Stomach (tissue), 9 donors: Measurements from ENCODE around the gene NMNAT2. TPM values are rescaled to one million over a fixed set of nuclear protein-coding genes. Genes with fewer than 3 reads are reported as not detected.
"Not testable (repeated sequence)": the region's sequence is repeated elsewhere in the genome, so short reads cannot be mapped to it uniquely, and the experiment has no call there.

Experiments used
- DNase-seq, 2 donors: peaks; one replicate each; pipeline versions ENCODE4 v3.0.0 to v3.0.0-alpha.2; 2013 to 2019
- H3K27ac ChIP-seq, 5 donors: fragments of 200-600 bp in 4 of 5; sonication (generic) in 4 of 5; one replicate each; pipeline ENCODE4 v1.5.1; 2013 to 2019; ENCODE audit warnings: mild to moderate bottlenecking in 1 of 5, moderate library complexity in 1 of 5
- H3K27me3 ChIP-seq, 3 donors: fragments of 200-600 bp; sonication (generic); one replicate each; pipeline ENCODE4 v1.5.1; 2017 to 2019; ENCODE audit warnings: mixed run types in 1 of 3
- H3K36me3 ChIP-seq, 4 donors: fragments of 200-600 bp; sonication (generic); 1 replicate in 3 of 4; 2 replicates in 1 of 4; pipeline ENCODE4 v1.5.1; 2016 to 2019
- H3K4me1 ChIP-seq, 4 donors: fragments of 200-600 bp; sonication (generic); one replicate each; pipeline ENCODE4 v1.5.1; 2016 to 2019
- H3K4me3 ChIP-seq, 4 donors: fragments of 200-600 bp; sonication (generic) in 3 of 4; one replicate each; pipeline ENCODE4 v1.5.1; 2016 to 2019; ENCODE audit warnings: mild to moderate bottlenecking in 1 of 4
- H3K9me3 ChIP-seq, 4 donors: fragments of 200-600 bp; sonication (generic); one replicate each; pipeline ENCODE4 v1.5.1; 2016 to 2019
- CTCF ChIP-seq, 7 experiments: fragments of 450-650 bp in 4 of 7; fragments of 200-600 bp in 3 of 7; sonication (generic) in 3 of 7; IDR thresholded peaks; one replicate each; pipeline ENCODE4 v1.5.1; 2016 to 2019; ENCODE audit warnings: antibody characterized with exemption in 7 of 7, control low read depth in 2 of 7, mild to moderate bottlenecking in 1 of 7
- EP300 ChIP-seq: sonication (generic); formaldehyde crosslinking; IDR thresholded peaks from one replicate; pipeline ENCODE4 v1.6.1; 2017; ENCODE audit warnings: antibody characterized with exemption
- POLR2A ChIP-seq, 4 donors: fragments of 450-650 bp; IDR thresholded peaks; one replicate each; pipeline ENCODE4 v1.6.1; 2016; ENCODE audit warnings: antibody characterized with exemption in 4 of 4, control low read depth in 2 of 4, mild to moderate bottlenecking in 1 of 4, moderate library complexity in 1 of 4
- POLR2AphosphoS5 ChIP-seq, 3 donors: sonication (generic); formaldehyde crosslinking; IDR thresholded peaks; one replicate each; pipeline ENCODE4 v1.6.1; 2016; ENCODE audit warnings: antibody characterized with exemption in 3 of 3
- WGBS, 5 donors: extraction: QIAGEN DNeasy Blood & Tissue Kit in 3 of 5; methylation state at CpG; one replicate each; pipeline versions ENCODE4 v1.1.5 to v1.1.7; 2013 to 2018; 5-methylcytosine and 5-hydroxymethylcytosine counted together
- intact Hi-C: fragments of 100-400 bp; cut with DNase I; formaldehyde crosslinking; loops from one replicate; pipeline ENCODE4 v1.15.1; 2023; ENCODE audit warnings: low total_unique reads
- polyA plus RNA-seq, 3 donors: library from polyadenylated mRNA; stranded (reverse); fragments of 200-250 nt; gene quantifications; one replicate each; pipeline ENCODE4 v1.2.3, GENCODE V29; 2013
- total RNA-seq, 5 donors: library from RNA; depleted of rRNA; stranded (reverse); fragments of >200 nt; gene quantifications; one replicate each; pipeline versions ENCODE4 v1.1.0 to v1.2.3, GENCODE V29; 2014 to 2016
- donor health status: healthy with polysubstance abuse.
- donor health status: Bipolar disorder and iron deficiency.
- donor health status: healthy.

Gene NMNAT2
- total and polyA plus RNA-seq, 8 donors, result 0.06 to 1.3 (median 0.51) TPM; not detected in 2

- 78 to 85% (median 83%) methylated on average over 2 of the region's 2 CpGs for WGBS, 5 donors
- TF ChIP-seq POLR2AphosphoS5 (IDR thresholded peaks at IDR 0.05) (no peak), POLR2A (IDR thresholded peaks at IDR 0.05) (no peak), EP300 (no peak), CTCF (IDR thresholded peaks at IDR 0.05) (no peak)
Observed at GRCh38 chr1:183435497-183435896, 17.3 kb upstream of the NMNAT2 start.

GRCh38 chr1:183433703-183434102, 15.5 kb upstream of the NMNAT2 start:
- no peak overlapping the region for H3K27ac ChIP-seq
- H3K9me3 ChIP-seq, result no peaks in the 10 kb centered on the region
- no peak overlapping the region for H3K4me3 ChIP-seq
- no peaks in the 10 kb centered on the region for H3K4me1 ChIP-seq
- intact Hi-C loops, result no loop called here
- no peak for DNase-seq
- H3K27me3 ChIP-seq, result peaks cover 0 to 13% (median 0%) of the 10 kb centered on the region in 3 donors
- no peak for TF ChIP-seq CTCF (IDR thresholded peaks at IDR 0.05)
- no peak for TF ChIP-seq POLR2AphosphoS5 (IDR thresholded peaks at IDR 0.05)
- TF ChIP-seq EP300, result no peak
- no peak for TF ChIP-seq POLR2A (IDR thresholded peaks at IDR 0.05)
- no peaks in the 10 kb centered on the region for H3K36me3 ChIP-seq
- 0 to 36% (median 20%) methylated on average over 1 of the region's 1 CpG for WGBS, 5 donors

More at GRCh38 chr1:183435497-183435896, 17.3 kb upstream of the NMNAT2 start:
- Histone ChIP-seq H3K27ac (no peak overlapping the region), H3K27me3 (peaks cover 0 to 13% (median 0%) of the 10 kb centered on the region in 3 donors), H3K9me3 (no peaks in the 10 kb centered on the region), H3K36me3 (no peaks in the 10 kb centered on the region), H3K4me1 (no peaks in the 10 kb centered on the region), H3K4me3 (no peak overlapping the region)
- intact Hi-C loops, result no loop called here
- no peak for DNase-seq

- H3K27me3 ChIP-seq, result peaks cover 0 to 13% (median 0%) of the 10 kb centered on the region in 3 donors
- no peak overlapping the region for H3K27ac ChIP-seq
- no peaks in the 10 kb centered on the region for H3K9me3 ChIP-seq
- intact Hi-C loops, result no loop called here
- no peak for TF ChIP-seq POLR2A (IDR thresholded peaks at IDR 0.05)
- no peak for TF ChIP-seq EP300
- TF ChIP-seq CTCF (IDR thresholded peaks at IDR 0.05), result no peak
- no peak for TF ChIP-seq POLR2AphosphoS5 (IDR thresholded peaks at IDR 0.05)
- WGBS, 5 donors, result 55 to 78% (median 69%) methylated on average over 2 of the region's 2 CpGs
- H3K36me3 ChIP-seq, result no peaks in the 10 kb centered on the region
- no peak for DNase-seq
- no peak overlapping the region for H3K4me3 ChIP-seq
- H3K4me1 ChIP-seq, result no peaks in the 10 kb centered on the region
Observed at GRCh38 chr1:183432548-183432875, 14.3 kb upstream of the NMNAT2 start.

- H3K27ac ChIP-seq, result no peak overlapping the region
- H3K4me3 ChIP-seq, result no peak overlapping the region
- H3K27me3 ChIP-seq, result peaks cover 0 to 13% (median 0%) of the 10 kb centered on the region in 3 donors
- DNase-seq, result no peak
- H3K9me3 ChIP-seq, result no peaks in the 10 kb centered on the region
- no peaks in the 10 kb centered on the region for H3K36me3 ChIP-seq
- WGBS, 5 donors, result 85 to 94% (median 89%) methylated on average over 4 of the region's 4 CpGs
- intact Hi-C loops, result no loop called here
- no peaks in the 10 kb centered on the region for H3K4me1 ChIP-seq
- no peak for TF ChIP-seq POLR2A (IDR thresholded peaks at IDR 0.05)
- TF ChIP-seq CTCF (IDR thresholded peaks at IDR 0.05), result no peak
- TF ChIP-seq EP300, result no peak
- TF ChIP-seq POLR2AphosphoS5 (IDR thresholded peaks at IDR 0.05), result no peak
Observed at GRCh38 chr1:183431840-183432547, 13.8 kb upstream of the NMNAT2 start.

- H3K36me3 ChIP-seq, DNase-seq, H3K27ac ChIP-seq, H3K4me1 ChIP-seq, H3K9me3 ChIP-seq, H3K4me3 ChIP-seq, H3K27me3 ChIP-seq, intact Hi-C loops: not testable (repeated sequence)
- WGBS, 5 donors, result 24 to 56% (median 35%) methylated on average over 2 to 3 of the region's 3 CpGs
Observed at GRCh38 chr1:183427591-183427990, 9.4 kb upstream of the NMNAT2 start.
